B cell (primary cell): Measurements from ENCODE around the gene GSTA4.

Source experiments
- EZH2 ChIP-seq: IDR thresholded peaks from 2 replicates; pipeline ENCODE4 v1.6.1; 2012; ENCODE audit warnings: borderline replicate concordance, low read depth, mild to moderate bottlenecking, moderate library complexity, low read length; ENCODE audit not compliant: insufficient read depth, poor library complexity, severe bottlenecking
- TF ChIP-seq, protein P1 (sequence below): fragments of 200-600 bp; IDR thresholded peaks from one replicate; pipeline ENCODE4 v1.8.0; 2022; ENCODE audit warnings: antibody characterized with exemption, mild to moderate bottlenecking

DNA sequence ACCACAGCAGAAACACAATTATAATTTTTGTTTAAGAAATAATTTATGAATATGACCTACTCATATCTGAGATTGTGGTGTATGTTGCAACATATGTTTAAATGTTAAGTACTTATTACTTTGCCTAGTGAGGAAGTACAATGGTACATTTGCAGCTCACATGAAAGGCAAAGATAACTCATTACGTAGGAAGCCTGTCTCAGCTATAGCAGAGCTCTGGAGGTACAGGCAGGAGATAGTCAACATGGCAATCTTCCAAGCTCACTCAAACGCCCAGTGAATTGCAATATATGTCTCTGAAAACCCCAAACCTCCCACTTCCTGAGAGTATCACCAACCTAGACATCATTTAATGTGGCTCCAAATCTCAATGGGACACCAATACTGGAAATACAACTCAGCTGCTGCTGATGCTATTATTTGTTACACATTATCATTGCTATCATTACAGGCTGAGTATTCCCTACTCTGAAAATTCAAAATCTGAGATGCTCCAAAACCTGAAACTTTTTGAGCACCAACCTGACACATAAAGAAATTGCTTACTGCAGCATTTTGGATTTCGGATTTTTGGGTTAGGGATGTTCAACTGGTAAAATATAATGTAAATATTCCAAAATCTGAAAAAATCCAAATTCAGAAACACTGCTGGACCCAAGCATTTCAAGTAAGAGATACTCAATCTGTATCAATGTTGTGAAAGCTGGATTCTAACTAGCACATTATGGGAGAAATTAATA lies 25.1 kb upstream of the GSTA4 start:
- TF ChIP-seq, protein P1, sequence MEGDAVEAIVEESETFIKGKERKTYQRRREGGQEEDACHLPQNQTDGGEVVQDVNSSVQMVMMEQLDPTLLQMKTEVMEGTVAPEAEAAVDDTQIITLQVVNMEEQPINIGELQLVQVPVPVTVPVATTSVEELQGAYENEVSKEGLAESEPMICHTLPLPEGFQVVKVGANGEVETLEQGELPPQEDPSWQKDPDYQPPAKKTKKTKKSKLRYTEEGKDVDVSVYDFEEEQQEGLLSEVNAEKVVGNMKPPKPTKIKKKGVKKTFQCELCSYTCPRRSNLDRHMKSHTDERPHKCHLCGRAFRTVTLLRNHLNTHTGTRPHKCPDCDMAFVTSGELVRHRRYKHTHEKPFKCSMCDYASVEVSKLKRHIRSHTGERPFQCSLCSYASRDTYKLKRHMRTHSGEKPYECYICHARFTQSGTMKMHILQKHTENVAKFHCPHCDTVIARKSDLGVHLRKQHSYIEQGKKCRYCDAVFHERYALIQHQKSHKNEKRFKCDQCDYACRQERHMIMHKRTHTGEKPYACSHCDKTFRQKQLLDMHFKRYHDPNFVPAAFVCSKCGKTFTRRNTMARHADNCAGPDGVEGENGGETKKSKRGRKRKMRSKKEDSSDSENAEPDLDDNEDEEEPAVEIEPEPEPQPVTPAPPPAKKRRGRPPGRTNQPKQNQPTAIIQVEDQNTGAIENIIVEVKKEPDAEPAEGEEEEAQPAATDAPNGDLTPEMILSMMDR, result no peak
- no peak for TF ChIP-seq EZH2
